ENCODE data around the gene AKR7A2.
"Not testable (repeated sequence)": the region's sequence is repeated elsewhere in the genome, so short reads cannot be mapped to it uniquely, and the experiment has no call there.

AKR7A2 gene

GRCh38 chr1:19324665-19324990 is 12.7 kb upstream of the AKR7A2 start:
- no peak for DNase-seq

- DNase-seq = no peak
Measured at GRCh38 chr1:19323987-19324664, 12.2 kb upstream of the AKR7A2 start.

- DNase-seq = no peak
Measured at GRCh38 chr1:19322481-19322880, 10.5 kb upstream of the AKR7A2 start.

- DNase-seq = no peak
Measured at GRCh38 chr1:19321071-19321470, 9.1 kb upstream of the AKR7A2 start.

- DNase-seq = no peak
Measured at GRCh38 chr1:19319196-19319595, 7.3 kb upstream of the AKR7A2 start.

- DNase-seq = no peak
Measured at GRCh38 chr1:19317126-19317910, 5.4 kb upstream of the AKR7A2 start.

- DNase-seq = no peak
Measured at GRCh38 chr1:19315378-19316198, 3.6 kb upstream of the AKR7A2 start.

- no peak for DNase-seq
Measured at GRCh38 chr1:19313961-19314882, 2.3 kb upstream of the AKR7A2 start.

GRCh38 chr1:19313636-19313959 is 1.7 kb upstream of the AKR7A2 start:
- no peak for DNase-seq

GRCh38 chr1:19312782-19313635 is 1.1 kb upstream of the AKR7A2 start:
- DNase-seq = no peak

- DNase-seq = no peak
Measured at GRCh38 chr1:19311503-19311930, 427 bp downstream of the AKR7A2 start.

GRCh38 chr1:19310720-19311502 is 1.0 kb downstream of the AKR7A2 start:
- DNase-seq = no peak

- DNase-seq = no peak
Measured at GRCh38 chr1:19310061-19310460, 1.9 kb downstream of the AKR7A2 start.

- no peak for DNase-seq
Measured at GRCh38 chr1:19309123-19309813, 2.7 kb downstream of the AKR7A2 start.

- DNase-seq = no peak
Measured at GRCh38 chr1:19308509-19308907, 3.4 kb downstream of the AKR7A2 start.

GRCh38 chr1:19307794-19308508 is 4.0 kb downstream of the AKR7A2 start:
- no peak for DNase-seq

GRCh38 chr1:19306941-19307340 is 5.0 kb downstream of the AKR7A2 start:
- no peak for DNase-seq

GRCh38 chr1:19305880-19306279 is 6.1 kb downstream of the AKR7A2 start:
- no peak for DNase-seq

GRCh38 chr1:19304081-19304480 is 7.9 kb downstream of the AKR7A2 start:
- DNase-seq = not testable (repeated sequence)

GRCh38 chr1:19300211-19300610 is 11.7 kb downstream of the AKR7A2 start:
- no peak for DNase-seq

All from CD4-positive, alpha-beta T cell treated with Interleukin-21 for 1 hour (primary cell).